GM19240 (cell line): ENCODE results near the gene ZNF652.

ENCODE experiments used
- DNase-seq: peaks from one replicate; pipeline ENCODE4 v3.0.0; 2011; ENCODE audit warnings: low spot score; ENCODE audit not compliant: insufficient read length

Gene ZNF652

GRCh38 chr17:49359990-49360795 is 1.9 kb downstream of the ZNF652 start:
- DNase-seq, result no peak

- DNase-seq, result no peak
Measured at GRCh38 chr17:49358641-49359247, 3.3 kb downstream of the ZNF652 start.

GRCh38 chr17:49357516-49357915 is 4.5 kb downstream of the ZNF652 start:
- no peak for DNase-seq

DNA sequence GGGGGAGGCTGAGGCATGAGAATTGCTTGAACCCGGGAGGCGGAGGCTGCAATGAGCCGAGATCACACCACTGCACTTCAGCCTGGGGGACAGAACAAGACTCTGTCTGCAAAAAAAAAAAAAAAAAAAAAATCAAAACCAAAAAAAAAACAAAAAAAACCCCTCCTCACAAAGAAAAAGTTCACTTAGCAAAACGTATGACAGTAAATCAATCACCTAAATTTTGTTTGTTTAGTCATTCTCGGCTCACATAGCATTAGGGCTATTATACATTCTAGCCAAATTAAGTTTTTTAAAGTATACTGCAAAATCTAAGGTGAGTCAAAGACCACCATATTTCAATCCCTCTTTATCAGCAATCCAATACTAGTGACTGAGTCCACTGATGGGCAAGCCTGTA is 5.7 kb downstream of the ZNF652 start:
- no peak for DNase-seq

- DNase-seq, result no peak
Measured at GRCh38 chr17:49353607-49354006, 8.4 kb downstream of the ZNF652 start.

DNA sequence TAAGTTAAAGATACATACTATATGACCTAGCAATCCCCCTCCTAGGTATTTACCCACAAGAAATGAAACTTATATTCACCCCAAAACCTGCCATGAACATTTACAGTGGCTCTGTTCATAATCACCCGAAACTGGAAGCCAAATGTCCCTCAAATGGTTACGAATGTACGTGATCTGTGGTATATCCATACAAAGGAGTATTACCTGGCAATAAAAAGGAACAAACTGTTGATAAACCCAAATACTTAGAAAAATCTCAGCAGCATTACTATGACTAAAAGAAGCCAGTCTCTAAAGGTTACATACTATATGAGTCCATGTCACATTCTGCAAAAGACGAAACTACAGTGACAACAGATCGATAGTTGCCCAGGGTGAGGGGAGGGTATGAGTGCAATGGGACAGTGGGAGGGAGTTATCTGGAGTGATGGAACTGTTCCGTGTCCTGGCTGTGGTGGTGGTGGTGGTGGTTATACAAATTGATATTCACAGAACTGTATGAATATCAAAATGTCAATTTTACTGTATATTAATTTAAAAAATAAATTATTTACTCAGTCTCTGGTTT is 9.4 kb downstream of the ZNF652 start:
- DNase-seq, result no peak

- DNase-seq, result no peak
Measured at GRCh38 chr17:49351572-49352140, 10.4 kb downstream of the ZNF652 start.

DNA sequence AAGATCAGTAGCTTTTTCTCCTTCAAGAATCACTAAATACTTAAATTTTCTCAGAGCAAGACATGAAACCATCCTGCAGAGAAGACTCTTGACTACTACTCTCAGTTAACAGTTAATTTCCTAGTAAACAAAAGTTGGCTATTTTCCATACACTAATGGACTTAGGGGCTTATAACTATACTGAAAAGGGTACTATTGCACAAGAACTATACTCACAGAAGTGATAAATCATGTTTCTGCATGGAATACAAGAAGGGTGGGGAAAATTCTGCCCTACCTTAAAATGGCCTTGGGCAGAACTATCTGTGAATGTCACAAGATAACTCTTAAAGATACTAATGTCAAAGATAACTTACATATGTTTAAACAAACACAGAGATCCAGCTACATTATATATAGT is 12.5 kb downstream of the ZNF652 start:
- no peak for DNase-seq

GRCh38 chr17:49344914-49345313 is 17.1 kb downstream of the ZNF652 start:
- DNase-seq, result no peak

DNA sequence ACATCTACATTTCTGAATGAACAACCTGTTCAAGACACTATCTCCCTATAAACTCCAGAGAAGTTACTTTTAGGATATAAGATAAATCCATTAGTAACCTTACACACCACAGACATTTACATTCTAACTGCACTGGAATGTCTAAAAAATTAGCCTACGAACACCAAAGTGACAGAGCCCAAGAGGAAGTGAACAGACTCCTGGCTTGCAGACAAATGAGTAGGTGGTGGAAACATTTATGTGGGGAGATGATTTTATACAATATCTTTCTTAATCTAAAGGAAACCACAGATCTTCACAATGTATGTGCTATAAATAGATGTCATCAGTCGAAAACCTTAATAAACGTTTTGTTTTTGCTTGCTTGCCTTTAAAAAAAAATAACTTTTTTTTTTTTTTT is 18.8 kb downstream of the ZNF652 start:
- DNase-seq, result no peak

- no peak for DNase-seq
Measured at GRCh38 chr17:49342575-49342936, 19.5 kb downstream of the ZNF652 start.

- no peak for DNase-seq
Measured at GRCh38 chr17:49341356-49341755, 20.7 kb downstream of the ZNF652 start.

DNA sequence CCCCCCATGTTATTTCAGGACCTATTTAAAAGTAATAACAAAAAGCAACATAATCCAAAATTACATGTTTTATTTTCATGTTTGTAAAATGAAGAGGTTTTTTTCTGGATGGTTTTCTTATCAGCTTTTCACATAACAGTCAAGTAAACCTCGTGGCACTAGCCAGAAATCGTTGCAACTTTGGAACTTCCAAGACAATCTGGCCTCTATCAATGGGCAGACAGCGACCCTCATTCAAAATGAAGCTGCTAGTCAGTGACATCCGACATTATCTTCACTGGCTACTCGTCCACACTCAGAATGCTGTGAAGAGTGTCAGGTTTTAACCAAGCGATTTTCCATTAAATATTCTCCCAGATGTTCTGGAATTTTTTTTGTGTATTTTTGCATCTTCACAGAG is 22.7 kb downstream of the ZNF652 start:
- no peak for DNase-seq

DNA sequence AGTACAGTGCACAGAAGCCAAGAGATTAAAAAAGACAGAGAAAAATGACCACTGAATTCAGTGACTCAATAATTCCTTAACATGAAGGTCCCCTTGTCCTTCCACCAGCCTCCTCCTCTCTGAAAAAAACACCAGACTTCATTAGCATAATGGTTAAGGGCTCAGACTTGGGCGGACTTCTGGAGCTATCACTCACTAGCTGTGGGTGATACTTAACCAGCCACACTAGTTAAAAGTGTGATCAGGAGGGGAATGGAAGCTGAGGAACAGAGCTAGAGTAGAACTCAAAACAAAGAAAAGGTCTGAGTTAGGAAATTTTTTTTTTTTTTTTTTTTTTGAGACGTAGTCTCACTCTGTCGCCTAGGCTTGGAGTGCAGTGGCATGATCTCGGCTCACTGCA is 23.2 kb downstream of the ZNF652 start:
- DNase-seq, result no peak

DNA sequence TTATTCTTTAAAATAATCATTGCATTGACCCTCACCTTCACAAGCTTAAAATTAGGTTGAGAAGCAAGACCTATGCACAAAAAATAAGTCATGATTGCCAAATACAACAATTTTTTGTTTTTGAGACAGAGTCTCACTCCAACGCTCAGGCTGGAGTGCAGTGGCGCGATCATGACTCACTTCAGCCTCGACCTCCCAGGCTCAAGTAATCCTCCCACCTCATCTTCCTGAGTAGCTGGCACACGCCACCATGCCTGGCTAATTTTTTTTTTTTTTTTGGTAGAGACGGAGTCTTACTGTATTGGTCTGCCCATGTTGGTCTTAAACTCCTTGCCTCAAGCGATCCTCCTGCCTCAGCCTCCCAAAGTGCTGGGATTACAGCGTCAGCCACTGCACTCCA is 24.2 kb downstream of the ZNF652 start:
- DNase-seq, result no peak

GRCh38 chr17:49334744-49335512 is 27.1 kb downstream of the ZNF652 start:
- DNase-seq, result no peak

GRCh38 chr17:49333804-49334203 is 28.2 kb downstream of the ZNF652 start:
- no peak for DNase-seq

GRCh38 chr17:49327835-49328784 is 33.9 kb downstream of the ZNF652 start:
- DNase-seq, result no peak

- DNase-seq, result no peak
Measured at GRCh38 chr17:49325980-49326379, 36.1 kb downstream of the ZNF652 start.

DNA sequence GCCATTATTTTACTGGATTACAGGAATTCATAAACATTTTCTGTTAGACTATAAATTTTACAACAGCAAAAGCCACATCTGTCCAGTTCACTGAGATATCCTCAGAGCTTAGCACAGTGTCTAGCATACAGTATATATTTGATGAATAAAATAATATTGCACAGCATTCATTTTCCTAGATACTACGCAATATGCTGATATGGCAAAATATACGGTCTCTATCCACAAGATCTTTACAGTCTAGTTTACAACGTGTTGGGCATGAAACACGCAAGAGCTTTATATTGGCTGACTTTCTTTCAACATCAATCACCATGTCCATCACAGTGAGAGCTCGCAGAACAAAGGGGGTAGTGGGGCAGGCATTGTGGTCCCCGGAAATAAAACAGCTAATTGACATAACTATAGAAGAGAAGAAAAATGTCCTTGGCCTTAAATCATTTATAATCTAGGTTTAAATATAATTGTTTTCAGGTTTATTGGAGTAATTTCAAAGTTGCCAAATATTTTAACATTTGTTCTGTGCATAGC is 43.5 kb downstream of the ZNF652 start:
- DNase-seq, result no peak
